Iris pigment epithelial cell (primary cell): ENCODE measurements around the gene CILP.
"Not testable (repeated sequence)": the region's sequence is repeated elsewhere in the genome, so short reads cannot be mapped to it uniquely, and the experiment has no call there.

Source experiments
- DNase-seq: peaks from one replicate; pipeline ENCODE4 v3.0.0-alpha.2; 2011; ENCODE audit warnings: low read depth

CILP gene

DNA sequence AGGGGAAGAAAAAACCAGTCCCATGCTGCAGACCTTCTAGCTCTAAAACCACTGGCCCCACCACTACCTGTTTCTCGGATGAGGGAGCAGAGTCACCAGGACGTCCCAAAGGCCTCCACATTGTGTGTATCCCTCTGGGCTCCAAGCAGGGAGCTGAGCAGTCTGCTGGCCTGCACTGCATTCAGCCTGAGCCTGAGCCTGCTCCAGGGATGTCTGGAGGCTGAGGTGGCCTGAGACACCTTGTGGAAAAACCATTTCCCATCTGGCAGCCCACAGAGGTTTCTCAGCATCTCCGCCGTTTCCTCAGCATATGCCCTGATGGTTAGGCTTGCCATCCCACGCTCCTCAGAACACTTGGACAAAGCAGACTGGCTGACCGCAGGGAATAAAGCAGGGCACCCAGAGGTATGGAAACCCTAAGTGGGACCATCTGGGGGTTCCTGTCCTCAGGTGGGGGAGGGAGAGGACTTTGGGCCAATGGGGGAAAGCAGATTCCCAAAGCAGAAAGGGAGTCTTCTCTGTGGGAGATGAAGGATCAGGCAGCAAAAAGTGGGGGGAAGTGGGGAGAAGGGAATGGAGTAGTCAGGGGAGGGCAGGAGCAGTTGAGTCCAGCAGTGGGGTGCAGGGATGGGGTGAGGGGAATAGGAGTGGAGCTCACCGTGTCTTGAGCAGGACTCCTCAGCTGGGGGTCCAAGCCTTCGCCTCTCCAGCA is at the start of gene CILP:
Gene CILP, minus strand, starts transcription at position 704 of the 712 bp plus-strand sequence. CDS start 1,718 bp downstream, outside the sequence.
- no peak for DNase-seq

DNA sequence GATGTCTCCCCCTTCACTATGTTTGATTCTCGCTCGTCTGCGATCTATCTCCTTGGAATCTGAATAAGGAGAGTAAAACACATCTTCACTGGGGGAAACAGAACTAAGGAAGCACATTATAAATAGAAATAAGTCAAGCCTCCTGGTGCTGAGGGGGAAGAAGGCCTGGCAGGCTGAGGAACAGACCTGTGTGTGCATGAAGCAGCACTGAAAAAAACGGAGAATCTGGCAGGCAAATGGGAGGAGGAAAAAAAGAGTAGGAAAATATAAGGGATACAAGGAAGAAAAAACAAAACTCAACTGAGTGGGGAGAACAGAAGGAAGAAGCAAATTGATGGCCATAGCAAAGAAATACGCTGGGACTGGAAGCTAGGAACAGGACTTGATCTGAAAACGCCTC is 49.7 kb upstream of the CILP start:
- no peak for DNase-seq

DNA sequence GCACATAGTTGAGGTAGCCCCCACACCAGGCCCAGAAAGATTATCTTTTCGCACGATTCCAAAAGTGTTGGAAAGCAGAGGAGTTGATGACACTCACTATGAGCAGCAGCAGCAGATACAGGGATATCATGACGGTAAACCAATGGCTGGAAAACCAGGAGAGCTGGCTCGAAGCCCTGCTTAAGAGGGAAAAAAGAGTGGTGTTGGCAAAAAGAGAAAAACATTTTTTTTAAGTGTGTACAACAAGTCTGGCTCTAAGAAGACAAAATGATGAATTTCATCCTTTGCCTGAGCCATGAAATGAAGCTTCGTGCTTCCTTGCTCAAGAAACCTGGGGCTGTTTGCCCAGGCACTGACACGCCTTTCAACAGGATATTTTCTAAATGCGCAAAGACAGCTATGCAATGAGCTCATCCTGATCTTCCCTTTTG is 48.1 kb upstream of the CILP start:
- DNase-seq = no peak

GRCh38 chr15:65258375-65259262 is 47.3 kb upstream of the CILP start:
- no peak for DNase-seq

GRCh38 chr15:65255486-65256140 is 44.3 kb upstream of the CILP start:
- DNase-seq = no peak

DNA sequence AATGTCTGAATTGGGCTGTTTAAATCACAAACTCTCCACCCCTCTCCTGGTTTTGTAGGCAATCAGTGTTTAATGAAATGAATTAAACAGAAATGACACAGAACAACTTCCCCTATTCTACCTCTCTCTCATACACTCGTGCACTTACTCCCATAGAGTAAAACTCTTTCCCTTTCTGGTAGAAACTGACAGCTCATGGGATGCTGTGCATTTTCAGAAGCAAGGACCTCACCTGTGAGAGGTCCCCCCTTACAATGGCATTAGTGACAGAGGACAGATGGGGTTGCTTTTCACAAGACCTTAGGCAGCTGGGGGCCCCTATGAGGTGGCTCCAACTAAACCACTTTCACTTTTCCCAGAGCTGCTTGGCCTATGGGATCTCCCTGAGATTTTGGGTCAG is 43.5 kb upstream of the CILP start:
- no peak for DNase-seq

GRCh38 chr15:65254356-65254755 is 43.1 kb upstream of the CILP start:
- no peak for DNase-seq

DNA sequence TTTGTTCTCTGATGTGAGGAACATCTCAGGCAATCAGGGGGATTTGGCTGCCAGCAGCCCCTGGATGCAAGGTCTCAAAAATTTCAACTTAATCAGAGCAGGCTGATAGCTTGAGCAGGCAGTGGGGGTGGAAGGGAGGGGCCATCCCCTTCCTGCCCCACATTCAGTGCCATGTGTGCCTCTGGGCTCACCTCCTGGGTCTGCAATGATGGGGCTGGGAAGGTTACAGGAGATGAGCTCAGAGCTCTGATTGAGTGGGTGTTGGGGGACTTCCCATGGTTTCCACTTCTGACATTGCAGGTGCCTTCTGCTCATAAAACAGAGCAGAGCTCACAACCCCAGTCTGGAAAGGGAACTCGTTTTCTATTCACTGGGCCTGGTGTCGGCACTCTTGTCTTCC is 38.4 kb upstream of the CILP start:
- DNase-seq = no peak

GRCh38 chr15:65248511-65249255 is 37.4 kb upstream of the CILP start:
- DNase-seq = no peak

- DNase-seq = no peak
Observed at GRCh38 chr15:65246939-65247338, 35.7 kb upstream of the CILP start.

DNA sequence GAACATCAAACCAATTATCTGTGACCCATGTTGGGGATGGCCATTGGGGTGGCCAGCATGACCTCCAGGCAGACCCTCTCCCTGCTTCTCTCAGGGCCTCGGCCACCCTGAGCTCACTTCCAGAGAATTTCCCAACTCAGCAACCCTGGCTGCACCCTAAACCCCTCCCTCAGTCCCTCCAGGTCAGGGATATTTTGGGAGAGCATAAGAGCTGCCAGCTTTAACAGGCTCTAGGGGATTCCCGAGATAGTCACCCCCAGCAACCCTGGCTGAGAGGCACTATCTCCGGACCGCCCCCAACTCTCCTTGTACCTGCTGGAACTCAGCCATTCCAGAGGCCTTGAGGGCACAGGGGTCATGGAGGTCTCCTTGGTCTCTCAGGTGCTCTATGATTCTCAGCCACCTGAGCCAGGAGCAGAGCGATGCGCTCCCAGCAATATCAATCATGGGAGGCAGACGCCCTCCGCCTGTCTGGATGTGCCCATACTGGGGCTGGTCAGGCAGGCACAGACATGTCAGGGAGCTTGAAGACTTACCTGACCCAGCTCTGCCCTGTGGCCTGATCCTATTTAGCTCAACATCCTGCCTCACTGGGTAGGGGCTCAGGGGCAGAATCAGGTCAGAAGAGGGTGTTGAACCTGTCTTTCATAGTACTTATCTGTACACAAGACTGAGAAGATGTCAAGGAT is 34.9 kb upstream of the CILP start:
- no peak for DNase-seq

GRCh38 chr15:65245096-65245856 is 34.0 kb upstream of the CILP start:
- peak; percentile 25 for DNase-seq

GRCh38 chr15:65244638-65245037 is 33.4 kb upstream of the CILP start:
- no peak for DNase-seq

DNA sequence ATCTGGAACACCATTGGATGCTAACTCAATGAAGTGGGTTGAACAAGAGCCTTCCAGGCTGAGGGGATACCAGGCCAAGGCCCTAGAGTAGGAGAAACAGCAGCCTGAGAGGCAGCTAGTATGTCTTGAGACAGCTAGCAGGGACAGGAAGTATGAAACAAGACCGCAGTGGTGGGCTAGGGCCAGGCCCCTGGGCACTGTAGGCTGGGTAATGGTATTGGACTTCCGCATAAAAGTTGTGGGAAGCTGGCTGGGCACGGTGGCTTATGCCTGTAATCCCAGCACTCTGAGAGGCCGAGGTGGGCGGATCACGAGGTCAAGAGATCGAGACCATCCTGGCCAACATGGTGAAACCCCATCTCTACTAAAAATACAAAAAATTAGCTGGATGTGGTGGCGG is 25.2 kb upstream of the CILP start:
- not testable (repeated sequence) for DNase-seq

DNA sequence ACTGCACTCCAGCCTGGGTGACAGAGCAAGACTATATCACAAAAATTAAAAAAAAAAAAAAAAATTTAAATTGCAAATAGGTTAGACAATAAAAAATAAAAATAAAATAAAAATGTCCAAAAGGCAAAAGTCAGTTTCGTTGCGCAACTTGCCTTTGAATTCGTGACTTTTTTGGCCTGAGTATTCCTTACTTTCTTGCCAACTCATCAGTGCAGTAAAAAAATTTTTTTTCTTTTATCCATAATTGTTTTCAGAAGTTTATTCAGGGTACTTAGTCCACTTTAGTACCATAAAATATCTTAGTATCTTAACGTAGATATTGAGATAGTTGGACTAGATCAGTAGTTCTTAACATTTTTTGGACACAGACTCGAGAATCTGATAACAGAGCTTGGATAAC is 22.4 kb upstream of the CILP start:
- DNase-seq = no peak

DNA sequence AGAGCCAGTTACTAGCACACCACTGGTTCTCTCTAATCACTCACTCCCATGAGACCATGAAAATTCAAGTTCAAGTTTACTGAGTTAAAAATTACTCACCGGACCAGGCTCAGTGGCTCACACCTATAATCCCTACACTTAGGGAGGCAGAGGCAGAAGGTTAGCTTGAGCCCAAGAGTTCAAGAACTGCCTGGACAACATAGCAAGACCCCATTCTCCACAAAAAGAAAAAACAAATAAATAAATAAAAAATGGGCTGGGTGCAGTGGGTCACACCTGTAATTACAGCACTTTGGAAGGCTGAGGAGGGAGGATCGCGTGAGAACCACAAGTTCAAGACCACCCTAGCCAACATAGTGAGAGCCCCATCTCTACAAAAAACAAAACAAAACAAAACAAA is 21.2 kb upstream of the CILP start:
- DNase-seq = no peak

GRCh38 chr15:65231306-65231705 is 20.0 kb upstream of the CILP start:
- no peak for DNase-seq

GRCh38 chr15:65226901-65227300 is 15.6 kb upstream of the CILP start:
- not testable (repeated sequence) for DNase-seq

- no peak for DNase-seq
Observed at GRCh38 chr15:65226221-65226620, 14.9 kb upstream of the CILP start.

DNA sequence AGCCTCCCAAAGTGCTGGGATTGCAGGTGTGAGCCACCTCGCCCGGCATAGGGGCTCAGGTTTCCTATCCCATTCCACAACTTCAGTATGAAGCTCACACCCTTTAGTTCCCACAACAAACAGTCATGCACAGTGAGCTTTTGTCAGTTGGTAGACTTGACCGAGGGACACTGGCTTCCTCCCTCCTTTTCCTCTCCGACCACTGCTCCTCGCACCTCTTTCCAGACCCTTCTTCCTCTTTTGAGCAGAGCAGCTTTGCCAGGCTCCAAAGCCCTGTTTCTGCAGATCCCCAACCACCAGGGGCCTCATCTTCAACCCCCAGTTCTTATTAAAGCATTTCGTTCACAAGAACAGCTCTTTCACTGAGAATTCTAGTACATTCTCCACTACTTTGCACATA is 12.7 kb upstream of the CILP start:
- no peak for DNase-seq

- no peak for DNase-seq
Observed at GRCh38 chr15:65222891-65223290, 11.6 kb upstream of the CILP start.
